HUES64 (cell line): Measurements from ENCODE around the gene TRIM41.
A peak's percentile ranks its signal among the peaks of the same experiment; 100 is the strongest.

Experiments
- H3K27ac ChIP-seq: 2 replicates; pipeline ENCODE4 v1.7.0; 2013; ENCODE audit warnings: low read depth, low read length, inconsistent platforms
- H3K27me3 ChIP-seq: 2 replicates; pipeline ENCODE4 v1.6.1; 2013; ENCODE audit warnings: mild to moderate bottlenecking, low read length; ENCODE audit not compliant: insufficient read depth
- H3K36me3 ChIP-seq: 2 replicates; pipeline ENCODE4 v1.6.1; 2013; ENCODE audit warnings: mild to moderate bottlenecking, low read length; ENCODE audit not compliant: insufficient read depth
- H3K4me1 ChIP-seq: 2 replicates; pipeline ENCODE4 v1.6.1; 2013; ENCODE audit warnings: mild to moderate bottlenecking, low read length, moderate library complexity; ENCODE audit not compliant: insufficient read depth
- H3K4me3 ChIP-seq: 2 replicates; pipeline ENCODE4 v1.5.1; 2013; ENCODE audit warnings: mild to moderate bottlenecking, low read length, moderate library complexity
- H3K9ac ChIP-seq: 2 replicates; pipeline ENCODE4 v1.6.1; 2013; ENCODE audit warnings: mild to moderate bottlenecking, low read depth, low read length
- H3K9me3 ChIP-seq: 2 replicates; pipeline ENCODE4 v1.6.1; 2013; ENCODE audit warnings: low read depth, low read length; ENCODE audit not compliant: insufficient read depth
- WGBS: fragments of 150-250, 120-280 bp; methylation state at CpG from one replicate; pipeline ENCODE4 v1.1.7; 2013; ENCODE audit warnings: missing lambda C conversion rate; 5-methylcytosine and 5-hydroxymethylcytosine counted together

TRIM41 gene

DNA sequence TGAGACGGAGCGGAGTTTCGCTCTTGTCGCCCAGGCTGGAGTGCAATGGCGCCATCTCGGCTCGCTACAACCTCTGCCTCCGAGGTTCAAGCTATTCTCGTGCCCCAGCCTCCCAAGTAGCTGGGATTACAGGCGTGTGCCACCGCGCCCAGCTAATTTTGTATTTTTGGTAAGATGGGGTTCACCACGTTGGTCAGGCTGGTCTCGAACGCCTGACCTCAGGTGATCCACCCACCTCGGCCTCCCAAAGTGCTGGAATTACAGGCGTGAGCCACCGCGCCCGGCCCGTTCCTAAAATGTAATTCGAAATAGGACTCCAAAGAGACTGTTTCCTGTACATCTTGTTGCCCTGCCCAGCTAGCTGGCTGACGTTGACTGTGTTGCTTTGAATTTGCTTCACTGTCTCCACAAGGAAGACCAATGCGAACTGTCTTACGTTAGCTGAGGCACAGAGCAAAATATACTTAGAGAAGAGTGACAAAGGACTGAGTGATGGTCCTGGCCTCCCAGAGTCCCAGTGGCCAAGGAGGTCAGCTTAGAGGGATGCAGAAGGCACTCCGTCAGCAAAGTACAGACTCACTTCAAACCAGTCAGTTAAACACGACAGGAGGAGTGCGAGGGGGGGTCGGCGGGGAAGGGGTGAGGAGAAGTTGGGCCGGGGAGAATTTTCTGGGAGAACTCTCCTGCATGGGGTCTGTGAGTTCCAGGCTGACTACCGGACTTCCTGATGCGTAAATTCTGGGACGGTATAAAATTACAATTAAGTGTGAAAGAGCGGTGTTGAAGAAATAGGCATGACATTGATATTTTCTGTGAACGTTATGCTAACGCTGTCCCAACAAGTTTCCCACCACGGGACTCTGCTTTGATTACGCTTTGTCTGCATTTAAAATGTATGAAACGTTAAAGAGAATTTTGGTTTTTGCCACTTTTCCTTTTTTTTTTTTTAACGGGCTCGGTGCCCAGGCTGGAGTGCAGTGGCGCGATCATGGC, 6.8 kb upstream of the TRIM41 start:
- no peaks in the 10 kb centered on the region for H3K9me3 ChIP-seq
- no peak overlapping the region for H3K27ac ChIP-seq
- no peak overlapping the region for H3K9ac ChIP-seq
- peaks cover 34% of the 10 kb centered on the region for H3K27me3 ChIP-seq
- peak overlapping the region; percentile 52 for H3K4me3 ChIP-seq
- 58% methylated on average over 44 of the region's 44 CpGs for WGBS
- H3K36me3 ChIP-seq = no peaks in the 10 kb centered on the region
- H3K4me1 ChIP-seq = no peaks in the 10 kb centered on the region

DNA sequence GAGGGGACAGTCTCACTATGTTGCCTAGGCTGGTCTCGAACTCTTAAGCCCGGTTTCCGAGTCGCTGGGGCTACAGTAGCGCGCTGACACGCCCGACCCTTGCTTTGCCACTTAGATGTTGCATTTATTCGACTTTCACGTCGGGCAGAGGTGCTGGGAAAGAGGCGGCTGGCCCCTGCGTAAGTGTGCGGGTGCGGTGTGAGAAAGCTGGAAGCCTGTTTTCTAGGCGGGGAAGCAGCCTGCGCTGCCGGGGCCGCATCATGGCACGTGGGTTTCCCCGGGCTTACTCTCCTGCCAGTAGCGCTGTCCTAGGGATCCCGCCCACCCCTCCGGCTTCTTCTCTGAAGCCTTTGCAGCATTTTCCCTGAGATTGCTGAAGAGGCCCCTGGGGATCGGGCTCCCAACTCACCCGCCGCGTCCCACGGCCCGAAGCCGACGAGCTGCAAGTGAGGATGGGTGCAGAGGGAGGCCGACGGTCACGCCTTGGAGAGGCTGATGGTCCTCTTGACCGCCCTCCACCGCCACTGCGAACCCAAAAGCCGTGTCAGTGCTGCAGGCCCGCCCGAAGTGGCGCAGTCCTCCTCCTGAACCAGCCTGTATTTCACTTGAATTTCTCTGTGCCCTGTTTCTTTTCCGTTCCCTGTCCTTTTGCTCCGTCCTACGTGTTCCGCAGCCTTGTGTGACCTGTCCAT, 5.8 kb upstream of the TRIM41 start:
- no peak overlapping the region for H3K27ac ChIP-seq
- H3K4me3 ChIP-seq = peak overlapping the region; percentile 73
- 1% methylated on average over 46 of the region's 46 CpGs for WGBS
- H3K4me1 ChIP-seq = no peaks in the 10 kb centered on the region
- peaks cover 31% of the 10 kb centered on the region for H3K27me3 ChIP-seq
- H3K36me3 ChIP-seq = no peaks in the 10 kb centered on the region
- no peak overlapping the region for H3K9ac ChIP-seq
- no peaks in the 10 kb centered on the region for H3K9me3 ChIP-seq

DNA sequence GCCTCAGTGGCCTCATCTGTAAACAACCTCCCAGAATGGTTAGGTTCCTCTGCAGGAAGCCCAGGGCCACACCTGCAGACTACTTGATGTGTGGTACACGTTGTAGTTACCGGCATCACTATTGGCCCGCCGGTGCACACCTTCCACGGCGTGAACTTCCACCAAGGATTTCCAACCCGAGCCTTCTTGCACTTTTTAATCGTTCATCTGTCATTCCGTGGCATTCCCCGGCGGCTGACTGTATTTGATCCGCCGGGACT, 5.3 kb upstream of the TRIM41 start:
- no peaks in the 10 kb centered on the region for H3K36me3 ChIP-seq
- no peak overlapping the region for H3K9ac ChIP-seq
- peak overlapping the region; percentile 73 for H3K4me3 ChIP-seq
- H3K4me1 ChIP-seq = no peaks in the 10 kb centered on the region
- H3K27me3 ChIP-seq = peaks cover 30% of the 10 kb centered on the region
- no peak overlapping the region for H3K27ac ChIP-seq
- H3K9me3 ChIP-seq = no peaks in the 10 kb centered on the region
- WGBS = 6% methylated on average over 13 of the region's 13 CpGs

DNA sequence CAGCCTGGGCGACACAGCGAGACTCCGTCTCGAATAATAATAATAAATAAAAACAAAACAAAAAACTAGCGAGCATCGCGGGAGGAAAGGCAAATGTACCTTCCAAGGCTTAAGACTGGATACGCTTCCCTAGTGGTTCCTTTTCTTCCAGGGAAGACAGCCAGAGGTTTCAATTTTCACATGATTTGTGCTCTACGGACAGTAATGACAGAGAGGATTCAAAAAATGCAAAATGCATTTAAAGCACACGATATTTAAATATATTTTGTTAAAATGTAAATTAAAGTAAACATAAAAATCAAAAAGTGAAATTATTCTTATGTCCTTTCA, 4.3 kb upstream of the TRIM41 start:
- Histone ChIP-seq H3K36me3 (no peaks in the 10 kb centered on the region), H3K9me3 (no peaks in the 10 kb centered on the region), H3K27ac (no peak overlapping the region), H3K27me3 (peaks cover 21% of the 10 kb centered on the region), H3K4me3 (peak overlapping the region; percentile 73), H3K4me1 (no peaks in the 10 kb centered on the region), H3K9ac (no peak overlapping the region)
- 56% methylated on average over 9 of the region's 10 CpGs for WGBS

DNA sequence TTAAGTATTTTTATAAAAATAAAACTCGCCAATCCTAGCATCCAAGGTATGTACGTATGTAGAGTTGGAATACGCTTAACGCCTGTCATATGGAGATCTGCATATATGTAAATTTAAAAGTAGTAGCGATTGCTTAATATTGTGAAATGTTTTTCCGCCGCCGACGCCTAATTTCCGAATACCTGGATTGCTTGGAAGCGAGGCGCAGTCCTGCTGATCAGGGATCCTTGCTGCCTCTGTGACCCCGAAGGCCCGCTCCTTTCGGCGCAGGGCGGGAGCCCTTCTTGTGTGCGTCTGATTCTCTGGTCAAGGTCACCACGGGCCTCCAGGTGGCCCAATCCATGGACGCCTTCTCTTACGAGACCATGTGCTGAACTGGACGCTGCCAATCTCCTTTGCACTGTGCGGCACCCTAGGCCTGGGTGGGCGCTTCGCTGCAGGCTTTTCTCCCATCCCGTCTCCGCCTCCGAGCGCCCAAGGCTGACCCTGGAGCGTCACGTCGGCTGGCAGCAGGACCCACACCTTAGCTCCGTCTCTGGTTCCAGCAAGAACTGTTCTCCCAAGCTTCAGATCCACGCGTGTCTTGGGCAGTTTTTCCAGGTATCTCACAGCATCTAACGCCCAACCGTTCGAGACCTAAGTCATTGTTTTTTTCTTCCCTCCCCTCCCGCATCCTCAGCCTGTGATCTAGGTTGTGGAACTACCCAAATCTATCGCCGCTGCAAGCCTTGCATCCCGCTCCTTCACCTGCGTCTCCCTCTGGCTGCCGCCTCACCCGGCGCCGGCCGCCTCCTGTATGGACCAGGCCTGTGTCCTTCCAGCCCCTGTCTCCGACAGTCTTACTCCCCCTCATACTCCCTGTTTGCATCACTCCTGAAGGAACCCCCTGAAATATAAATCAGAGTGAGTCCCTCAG, 3.6 kb upstream of the TRIM41 start:
- H3K27ac ChIP-seq = no peak overlapping the region
- peaks cover 21% of the 10 kb centered on the region for H3K27me3 ChIP-seq
- no peaks in the 10 kb centered on the region for H3K36me3 ChIP-seq
- no peak overlapping the region for H3K9ac ChIP-seq
- 94% methylated on average over 49 of the region's 49 CpGs for WGBS
- no peak overlapping the region; the same call in 1 of the 2 replicates for H3K4me3 ChIP-seq
- H3K9me3 ChIP-seq = no peaks in the 10 kb centered on the region
- no peaks in the 10 kb centered on the region; the same call in 1 of the 2 replicates for H3K4me1 ChIP-seq

DNA sequence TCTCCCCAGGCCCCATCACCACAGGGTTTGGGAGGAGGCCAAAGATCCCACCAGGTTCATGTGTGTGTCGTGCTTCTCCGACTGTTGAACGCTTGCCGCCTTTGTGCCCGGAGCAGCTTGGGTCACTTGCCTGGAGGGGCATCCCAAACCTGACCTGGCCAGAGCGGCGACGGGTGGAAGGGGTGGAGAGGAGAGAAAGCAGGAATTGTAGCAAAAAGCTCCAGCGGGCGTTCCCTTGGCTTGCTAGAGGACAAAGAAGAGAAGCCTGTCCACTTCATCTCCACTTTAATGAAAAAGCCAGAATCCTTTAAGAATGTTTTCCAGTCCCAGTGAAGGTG, 2.9 kb upstream of the TRIM41 start:
- Histone ChIP-seq H3K4me1 (no peaks in the 10 kb centered on the region; the same call in 1 of the 2 replicates), H3K9me3 (no peaks in the 10 kb centered on the region), H3K36me3 (peaks cover 5% of the 10 kb centered on the region; the same call in 1 of the 2 replicates), H3K9ac (no peak overlapping the region), H3K27me3 (peaks cover 21% of the 10 kb centered on the region), H3K27ac (no peak overlapping the region), H3K4me3 (no peak overlapping the region)
- WGBS = 95% methylated on average over 10 of the region's 10 CpGs

DNA sequence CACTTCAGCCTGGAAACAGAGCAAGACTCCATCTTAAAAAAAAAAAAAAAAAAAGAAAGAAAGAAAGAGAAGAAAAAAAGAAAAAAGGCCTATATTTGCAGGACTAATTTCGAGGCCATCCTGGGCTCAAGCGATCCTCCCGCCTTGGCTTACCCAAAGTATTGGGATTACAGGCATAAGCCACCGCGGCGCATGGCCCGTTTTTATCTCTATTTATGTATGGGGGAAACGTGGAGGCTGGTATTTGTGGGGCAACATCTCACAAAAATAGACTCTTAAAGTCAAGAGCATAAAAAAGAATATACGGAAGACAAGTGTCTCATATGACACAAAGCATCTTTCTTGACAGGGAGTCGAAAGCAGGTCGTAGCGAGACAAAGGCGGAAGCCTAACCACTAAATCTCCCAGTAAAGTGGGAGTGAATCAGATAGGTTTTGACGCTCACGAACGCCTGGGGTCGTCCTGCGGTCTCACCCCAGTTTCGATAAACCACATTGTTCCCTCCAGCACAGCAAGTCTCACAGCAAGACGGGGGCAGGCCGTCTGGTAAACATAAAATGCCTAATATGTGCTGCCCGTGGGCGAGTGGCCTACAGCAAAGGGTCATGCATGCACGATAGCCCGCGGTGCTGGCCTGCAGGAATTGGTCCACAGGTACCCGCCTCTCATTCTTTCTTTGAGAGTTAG, 1.8 kb upstream of the TRIM41 start:
- H3K4me1 ChIP-seq = no peaks in the 10 kb centered on the region; the same call in 1 of the 2 replicates

DNA sequence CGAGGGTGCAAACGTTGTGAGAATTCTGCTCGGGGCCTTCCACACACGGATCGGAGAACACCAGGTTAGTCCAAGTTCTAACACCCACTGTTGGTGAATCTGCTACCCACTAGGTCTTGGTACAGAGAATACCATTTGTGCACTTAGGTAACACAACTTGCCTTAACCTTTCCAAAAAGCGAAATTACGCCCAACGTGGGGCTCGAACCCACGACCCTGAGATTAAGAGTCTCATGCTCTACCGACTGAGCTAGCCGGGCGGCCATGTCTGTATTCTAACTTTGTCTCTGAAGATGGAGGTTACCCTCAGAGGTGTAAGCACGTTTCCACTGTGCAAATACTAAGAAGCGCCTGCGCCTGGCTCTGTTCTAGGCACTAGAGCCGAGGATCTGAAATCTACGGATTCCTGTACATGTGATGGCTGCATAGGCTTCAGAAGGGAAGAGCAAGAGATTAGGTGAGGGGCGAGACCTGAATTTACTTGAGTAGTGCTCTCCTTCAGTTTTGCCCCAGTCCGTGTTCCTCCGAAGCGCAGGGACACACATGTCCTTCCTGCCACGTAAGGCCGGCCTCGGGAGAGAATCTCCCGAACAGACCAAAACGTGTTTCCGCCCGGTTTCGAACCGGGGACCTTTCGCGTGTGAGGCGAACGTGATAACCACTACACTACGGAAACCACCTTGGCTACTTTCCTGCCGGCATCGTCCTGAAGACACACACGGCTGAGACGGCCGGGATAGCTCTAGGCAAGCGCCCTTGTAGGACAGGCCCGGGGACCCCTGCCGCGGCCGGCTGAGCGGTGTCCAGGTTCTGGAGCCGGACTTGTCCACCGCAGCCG, 1.1 kb upstream of the TRIM41 start:
- WGBS = under 1% methylated on average over 50 of the region's 50 CpGs
- Histone ChIP-seq H3K4me1 (no peaks in the 10 kb centered on the region; the same call in 1 of the 2 replicates), H3K36me3 (peaks cover 11% of the 10 kb centered on the region), H3K4me3 (peak overlapping the region; percentile 86), H3K27me3 (peaks cover 10% of the 10 kb centered on the region), H3K27ac (peak overlapping the region; percentile 78; the same call in 1 of the 2 replicates), H3K9me3 (no peaks in the 10 kb centered on the region), H3K9ac (peak overlapping the region; percentile 93)

More for the DNA sequence above, 1.8 kb upstream of the TRIM41 start:
- peaks cover 16% of the 10 kb centered on the region for H3K27me3 ChIP-seq
- H3K4me3 ChIP-seq = peak overlapping the region; percentile 86
- H3K9ac ChIP-seq = no peak overlapping the region
- H3K36me3 ChIP-seq = peaks cover 11% of the 10 kb centered on the region
- H3K27ac ChIP-seq = no peak overlapping the region
- H3K9me3 ChIP-seq = no peaks in the 10 kb centered on the region
- WGBS = 56% methylated on average over 27 of the region's 27 CpGs

DNA sequence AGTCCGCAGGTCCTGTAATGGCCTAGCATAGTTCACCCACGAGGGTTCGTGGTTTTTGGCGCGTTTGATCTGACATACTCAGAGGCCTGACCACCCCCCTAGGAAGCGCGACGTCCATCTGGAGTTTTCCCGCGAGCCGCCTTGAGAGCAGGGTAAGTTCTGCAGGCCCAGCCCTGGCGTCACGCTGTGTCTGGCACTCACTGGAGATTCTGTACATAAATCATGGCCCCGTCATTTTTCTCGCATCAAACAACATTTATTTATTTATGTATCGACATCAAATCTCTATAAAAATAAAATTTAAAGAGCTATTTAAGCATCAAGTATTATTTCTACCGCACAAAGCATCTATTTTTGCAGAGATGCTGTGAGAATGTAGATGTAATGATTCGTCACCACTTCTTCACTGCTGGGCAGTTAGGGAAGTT, 437 bp upstream of the TRIM41 start:
- H3K4me3 ChIP-seq = peak overlapping the region; percentile 86
- H3K9me3 ChIP-seq = no peaks in the 10 kb centered on the region
- H3K36me3 ChIP-seq = peaks cover 15% of the 10 kb centered on the region
- WGBS = under 1% methylated on average over 16 of the region's 18 CpGs
- peak overlapping the region; percentile 64; the same call in 1 of the 2 replicates for H3K27ac ChIP-seq
- H3K27me3 ChIP-seq = peaks cover 4% of the 10 kb centered on the region
- H3K9ac ChIP-seq = peak overlapping the region; percentile 93
- H3K4me1 ChIP-seq = no peaks in the 10 kb centered on the region; the same call in 1 of the 2 replicates
